GM12878 (cell line): Measurements from ENCODE around the gene OTOG. TPM values are rescaled to one million over a fixed set of nuclear protein-coding genes. Genes with fewer than 3 reads are reported as not detected.

ENCODE experiments used
- ATAC-seq: fragments of 200-7000 bp; cut with Tn5 transposase; 3 replicates; pipeline ENCODE4 v1.9.1; 2020; ENCODE audit warnings: mild to moderate bottlenecking, moderate library complexity
- BruUV-seq: library from RNA; stranded (reverse); fragments of 400-500 nt; replicated peaks from 2 replicates; lab custom pipeline; 2021; lab: Mats Ljungman, UMichigan
- CTCF ChIA-PET: fragments of 300-600 bp; sonication (Branson Sonifier 250); formaldehyde crosslinking; extraction: SDS; loops from one replicate; lab custom pipeline; 2021; ENCODE audit warnings: inconsistent platforms; lab: Yijun Ruan, JAX
- POLR2A ChIA-PET: fragments of 350-600 bp; formaldehyde crosslinking; extraction: SDS; loops from one replicate; lab custom pipeline; 2021; ENCODE audit warnings: inconsistent platforms; lab: Charles Lee
- RAD21 ChIA-PET: fragments of 300-600 bp; sonication (Branson Sonifier 250); formaldehyde crosslinking; loops from one replicate; lab custom pipeline; 2023; ENCODE audit warnings: antibody characterized with exemption; ENCODE audit not compliant: unreplicated experiment; lab: Charles Lee
- SMC1A ChIA-PET: fragments of 300-600 bp; sonication (Branson Sonifier 250); formaldehyde crosslinking; loops from one replicate; lab custom pipeline; 2023; ENCODE audit not compliant: unreplicated experiment, uncharacterized antibody; lab: Charles Lee
- DNase-seq: peaks from one replicate; pipeline ENCODE4 v3.0.0-alpha.2; 2011; ENCODE audit warnings: low read depth, low spot score
- FAIRE-seq: peaks from 3 replicates; lab custom pipeline; 2011; peaks lifted over from hg19 to GRCh38; lab: Jason Lieb, UNC
- H2AFZ ChIP-seq: 2 replicates; pipeline ENCODE4 v1.6.0; 2011; ENCODE audit warnings: low read depth, low read length, control low read depth; ENCODE audit not compliant: control insufficient read depth
- H3K27ac ChIP-seq: 2 replicates; pipeline ENCODE4 v1.5.1; 2011; ENCODE audit warnings: control low read depth; ENCODE audit not compliant: control insufficient read depth, insufficient read depth
- H3K27me3 ChIP-seq, 2 experiments: replicated peaks in 1 of 2; 2 replicates each; pipeline versions ENCODE4 v1.6.0 to v1.6.1; 2011; ENCODE audit warnings: low read length in 1 of 2; ENCODE audit not compliant: control insufficient read depth in 2 of 2, insufficient read depth in 2 of 2
- H3K36me3 ChIP-seq, 2 experiments: 2 replicates each; pipeline ENCODE4 v1.5.1; 2011; ENCODE audit warnings: low read length in 1 of 2; ENCODE audit not compliant: control insufficient read depth in 2 of 2, insufficient read depth in 2 of 2
- H3K4me1 ChIP-seq: 2 replicates; pipeline ENCODE4 v1.6.1; 2011; ENCODE audit warnings: mild to moderate bottlenecking, low read length, moderate library complexity, mixed read lengths; ENCODE audit not compliant: control insufficient read depth, insufficient read depth
- H3K4me2 ChIP-seq: 2 replicates; pipeline ENCODE4 v1.6.0; 2011; ENCODE audit warnings: control low read depth; ENCODE audit not compliant: control insufficient read depth, insufficient read depth
- H3K4me3 ChIP-seq: fragments of 200-600 bp; sonication (generic); 2 replicates; pipeline ENCODE4 v1.5.1; 2016
- H3K79me2 ChIP-seq: 2 replicates; pipeline ENCODE4 v1.6.0; 2011; ENCODE audit warnings: low read length; ENCODE audit not compliant: control insufficient read depth, insufficient read depth
- H3K9ac ChIP-seq: 2 replicates; pipeline ENCODE4 v1.8.0; 2011; ENCODE audit warnings: low read length, control low read depth, mixed read lengths; ENCODE audit not compliant: control insufficient read depth, insufficient read depth
- H3K9me3 ChIP-seq: replicated peaks from 3 replicates; pipeline ENCODE4 v1.5.1; 2011; ENCODE audit warnings: mild to moderate bottlenecking, low read length; ENCODE audit not compliant: control insufficient read depth, insufficient read depth
- H4K20me1 ChIP-seq: 2 replicates; pipeline ENCODE4 v1.6.0; 2011; ENCODE audit not compliant: control insufficient read depth, insufficient read depth
- CEBPB ChIP-seq, 2 experiments: fragments of 150-350 bp in 1 of 2; IDR thresholded peaks; 2 replicates each; pipeline ENCODE4 v1.6.1; 2012 to 2014; ENCODE audit warnings: low read depth in 2 of 2, low read length in 2 of 2, borderline replicate concordance in 1 of 2, inconsistent platforms in 1 of 2
- CREB1 ChIP-seq: IDR thresholded peaks from 2 replicates; pipeline ENCODE4 v1.6.1; 2012; ENCODE audit warnings: low read depth, mild to moderate bottlenecking, inconsistent platforms
- HDGF ChIP-seq: fragments of 450-650 bp; IDR thresholded peaks from 2 replicates; pipeline ENCODE4 v1.6.1; 2016; ENCODE audit warnings: antibody characterized with exemption
- JUNB ChIP-seq: IDR thresholded peaks from 2 replicates; pipeline ENCODE4 v1.6.1; 2016; ENCODE audit warnings: antibody characterized with exemption, mild to moderate bottlenecking
- KDM1A ChIP-seq: fragments of 200-600 bp; sonication (generic); IDR thresholded peaks from 2 replicates; pipeline ENCODE4 v1.6.1; 2016; ENCODE audit warnings: borderline replicate concordance
- KLF5 ChIP-seq: fragments of 450-650 bp; IDR thresholded peaks from 2 replicates; pipeline ENCODE4 v1.6.1; 2014; ENCODE audit warnings: mild to moderate bottlenecking; ENCODE audit not compliant: partially characterized antibody
- MEF2A ChIP-seq: IDR thresholded peaks from 2 replicates; pipeline ENCODE4 v1.6.1; 2011; ENCODE audit warnings: low read depth, mild to moderate bottlenecking, low read length, moderate library complexity; ENCODE audit not compliant: insufficient read depth
- NFYB ChIP-seq: IDR thresholded peaks from 2 replicates; pipeline ENCODE4 v1.6.1; 2011; ENCODE audit warnings: low read depth, mild to moderate bottlenecking, low read length, improper control_type of control experiment, moderate library complexity; ENCODE audit not compliant: insufficient read depth
- PAX5 ChIP-seq: IDR thresholded peaks from 2 replicates; pipeline ENCODE4 v1.6.1; 2011; ENCODE audit warnings: low read depth, low read length, borderline replicate concordance
- SMAD5 ChIP-seq: IDR thresholded peaks from 2 replicates; pipeline ENCODE4 v1.6.1; 2016; ENCODE audit warnings: antibody characterized with exemption, low read depth
- SMARCA5 ChIP-seq: fragments of 450-650 bp; IDR thresholded peaks from 2 replicates; pipeline ENCODE4 v1.6.1; 2017; ENCODE audit warnings: mild to moderate bottlenecking
- TCF12 ChIP-seq: IDR thresholded peaks from 2 replicates; pipeline ENCODE4 v1.6.1; 2011; ENCODE audit warnings: low read depth, mild to moderate bottlenecking, low read length
- TCF3 ChIP-seq: IDR thresholded peaks from 2 replicates; pipeline ENCODE4 v1.6.1; 2012; ENCODE audit warnings: low read depth, mild to moderate bottlenecking, low read length, borderline replicate concordance; ENCODE audit not compliant: insufficient read depth
- ZNF24 ChIP-seq: fragments of 450-650 bp; IDR thresholded peaks from 2 replicates; pipeline ENCODE4 v1.6.1; 2017; ENCODE audit warnings: antibody characterized with exemption, mild to moderate bottlenecking
- WGBS: methylation state at CpG from one replicate; pipeline ENCODE4 v1.1.6; 2016; ENCODE audit warnings: low lambda C conversion rate; ENCODE audit not compliant: insufficient replicate concordance, insufficient coverage; ENCODE audit errors: missing lambda C conversion rate; 5-methylcytosine and 5-hydroxymethylcytosine counted together
- in situ Hi-C: fragments of 300-500 bp; cut with MboI; formaldehyde crosslinking; loops from 9 replicates; pipeline ENCODE4 v1.14.3; 2018; ENCODE audit warnings: mixed read lengths
- intact Hi-C: fragments of 100-400 bp; cut with micrococcal nuclease; formaldehyde crosslinking; loops from one replicate; pipeline ENCODE4 v1.14.2; 2022; ENCODE audit not compliant: unreplicated experiment
- polyA plus RNA-seq, 11 experiments: library from polyadenylated mRNA; depleted of rRNA in 4 of 11; unstranded in 6 of 11; stranded (reverse) in 5 of 11; fragments of >200 nt; fragmentation: Nextera tagmentation in 4 of 11; fragmentation: Illumina TruSeq in 1 of 11; extraction: Ambion mirVana in 4 of 11; extraction: Trizol in 1 of 11; gene quantifications; 1 replicate in 1 of 11; 2 replicates in 10 of 11; pipeline versions ENCODE4 v1.2.1 to v1.2.3, GENCODE V29; 2011 to 2016; ENCODE audit warnings: inconsistent platforms in 2 of 11, missing spikeins in 2 of 11, low read depth in 1 of 11
- total RNA-seq, 4 experiments: library from RNA; depleted of rRNA in 3 of 4; stranded (reverse); fragments of >200 nt in 3 of 4; fragmentation: Illumina TruSeq in 1 of 4; extraction: Trizol in 1 of 4; gene quantifications; 2 replicates each; pipeline versions ENCODE4 v1.2.1 to v1.2.3, GENCODE V29; 2013 to 2021

Gene OTOG
- total and polyA plus RNA-seq, 10 of the 15 experiments (the other 5 are each of a cell fraction or from before 2014, with no cell fraction given), result not detected

DNA sequence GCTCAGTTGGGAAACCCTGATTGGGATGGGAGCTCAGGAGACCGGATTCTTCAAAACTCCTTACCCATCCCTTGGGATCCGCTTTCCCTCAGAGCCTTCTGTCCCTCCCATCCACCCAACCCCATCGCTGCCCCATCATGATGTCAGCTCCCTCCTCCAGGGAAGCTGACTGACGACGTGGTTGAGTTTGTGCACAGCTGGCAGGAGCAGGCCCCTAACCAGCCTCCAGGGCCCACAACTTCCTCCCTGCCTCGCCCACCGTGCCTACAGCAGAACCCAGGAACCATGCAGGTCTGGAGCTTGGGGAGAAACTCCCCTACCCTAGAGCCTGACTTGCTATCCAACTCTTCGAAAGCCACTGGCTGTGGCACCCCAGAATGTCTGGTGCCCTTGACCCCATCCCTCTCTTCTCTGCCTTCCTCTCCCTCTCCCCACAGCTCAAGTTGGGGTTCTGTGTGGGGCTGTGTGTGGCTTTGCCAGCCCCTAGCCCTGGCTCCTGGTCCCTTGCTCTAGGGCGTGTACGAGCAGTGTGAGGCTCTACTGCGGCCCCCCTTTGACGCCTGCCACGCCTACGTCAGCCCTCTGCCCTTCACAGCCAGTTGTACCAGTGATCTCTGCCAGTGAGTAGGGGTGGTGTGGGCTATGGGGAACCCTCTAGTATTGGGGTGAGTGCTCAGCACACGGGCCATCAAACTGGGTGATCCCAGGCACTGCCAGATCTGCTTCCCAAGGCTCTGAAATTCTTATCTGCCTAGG is 11.1 kb downstream of the OTOG start (continued):
- TF ChIP-seq NFYB, result no peak
- no peak for TF ChIP-seq CEBPB (IDR thresholded peaks at IDR 0.05; ENCODE audit: borderline replicate concordance in 1 of 2, low read depth in 2 of 2, low read length in 2 of 2)

DNA sequence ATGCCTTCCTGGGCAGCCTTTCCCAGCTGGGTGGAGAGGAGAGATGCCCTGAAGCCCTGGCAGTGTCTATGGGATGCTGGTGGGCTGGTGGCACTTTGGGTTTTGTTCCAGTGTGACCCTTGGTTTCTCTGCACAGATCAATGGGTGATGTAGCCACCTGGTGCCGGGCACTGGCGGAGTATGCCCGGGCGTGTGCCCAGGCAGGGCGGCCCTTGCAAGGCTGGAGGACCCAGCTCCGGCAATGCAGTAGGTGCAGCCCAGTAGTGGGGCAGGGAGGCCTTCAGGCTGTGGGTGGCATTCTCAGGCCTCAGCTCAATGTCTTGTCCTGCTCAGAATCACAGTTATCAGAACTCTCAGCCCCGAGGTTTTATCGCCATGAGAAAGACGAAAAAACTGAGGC is 11.9 kb downstream of the OTOG start:
- ChIA-PET CTCF (interaction anchor here (0.8 kb wide), 1 partner anchor 175 kb away, joined by 3 read pairs; no protein-coding TSS in a partner anchor), SMC1A (no interaction called here), RAD21 (no interaction called here), POLR2A (no interaction called here)
- in situ Hi-C loops (no loop called here), intact Hi-C loops (no loop called here)
- Histone ChIP-seq H3K9me3 (no peaks in the 10 kb centered on the region), H3K36me3 (no peaks in the 10 kb centered on the region), H3K4me2 (no peak overlapping the region), H3K27me3 (peaks cover 0 to 1% of the 10 kb centered on the region in 2 experiments; a peak in 1 of 4 replicates), H3K79me2 (no peaks in the 10 kb centered on the region), H3K27ac (no peak overlapping the region), H3K4me1 (no peaks in the 10 kb centered on the region), H2AFZ (no peak overlapping the region), H3K9ac (no peak overlapping the region), H4K20me1 (no peaks in the 10 kb centered on the region), H3K4me3 (no peak overlapping the region)
- DNase-seq (no peak), FAIRE-seq (no peak), ATAC-seq (no peak)
- no TSS peak for BruUV-seq
- 44% methylated on average over 9 of the region's 9 CpGs for WGBS
- TF ChIP-seq SMARCA5 (no peak), PAX5 (no peak), TCF12 (no peak), SMAD5 (no peak), KLF5 (no peak), MEF2A (no peak), TCF3 (no peak), JUNB (no peak), KDM1A (no peak), ZNF24 (no peak), HDGF (no peak), CREB1 (no peak)
